IMR-90 (cell line): ENCODE data around the gene LRP5. TPM values are rescaled to one million over a fixed set of nuclear protein-coding genes. Genes with fewer than 3 reads are reported as not detected.

Experiments
- ATAC-seq: fragments of 200-7000 bp; cut with Tn5 transposase; 2 replicates; pipeline ENCODE4 v1.9.1; 2020; ENCODE audit warnings: low read depth, mild to moderate bottlenecking, moderate library complexity
- BruUV-seq: library from RNA; stranded (reverse); fragments of 400-500 nt; replicated peaks from 2 replicates; lab custom pipeline; 2021; lab: Mats Ljungman, UMichigan
- CTCF ChIA-PET: fragments of 300-600 bp; formaldehyde crosslinking; extraction: SDS; loops from one replicate; lab custom pipeline; 2021; ENCODE audit warnings: antibody characterized with exemption; lab: Yijun Ruan, JAX
- POLR2A ChIA-PET: fragments of 300-600 bp; sonication (Branson Sonifier 250); formaldehyde crosslinking; loops from one replicate; lab custom pipeline; 2022; ENCODE audit warnings: antibody characterized with exemption; ENCODE audit not compliant: unreplicated experiment; lab: Charles Lee
- DNase-seq: peaks from one replicate; pipeline ENCODE4 v3.0.0; 2013
- H2AFZ ChIP-seq: replicated peaks from 2 replicates; pipeline ENCODE3; 2013; ENCODE audit warnings: low read length, mild to moderate bottlenecking; ENCODE audit not compliant: poor library complexity
- H2AK5ac ChIP-seq: 2 replicates; pipeline ENCODE4 v1.6.1; 2013; ENCODE audit warnings: low read depth, low read length, inconsistent platforms
- H2AK9ac ChIP-seq: replicated peaks from 2 replicates; pipeline ENCODE3; 2013; ENCODE audit warnings: mild to moderate bottlenecking, low read depth, low read length, moderate library complexity; ENCODE audit not compliant: poor library complexity
- H2BK120ac ChIP-seq: 2 replicates; pipeline ENCODE4 v1.6.1; 2013; ENCODE audit warnings: low read depth, low read length, inconsistent platforms
- H2BK15ac ChIP-seq: 3 replicates; pipeline ENCODE4 v1.6.1; 2013; ENCODE audit warnings: low read depth, low read length, inconsistent platforms
- H2BK20ac ChIP-seq: 2 replicates; pipeline ENCODE4 v1.6.1; 2013; ENCODE audit warnings: low read depth, mild to moderate bottlenecking, inconsistent platforms, low read length, moderate library complexity
- H2BK5ac ChIP-seq: 2 replicates; pipeline ENCODE4 v1.6.1; 2013; ENCODE audit warnings: mild to moderate bottlenecking, low read depth, low read length, inconsistent platforms; ENCODE audit not compliant: poor library complexity, severe bottlenecking
- H3K14ac ChIP-seq: replicated peaks from 2 replicates; pipeline ENCODE4 v1.6.1; 2013; ENCODE audit warnings: low read depth, low read length, inconsistent platforms
- H3K18ac ChIP-seq: 2 replicates; pipeline ENCODE4 v1.6.1; 2013; ENCODE audit warnings: low read depth, low read length, control low read depth
- H3K23ac ChIP-seq: 2 replicates; pipeline ENCODE4 v1.6.1; 2013; ENCODE audit warnings: low read depth, low read length, inconsistent platforms
- H3K27ac ChIP-seq: 2 replicates; pipeline ENCODE4 v1.5.1; 2013; ENCODE audit warnings: mild to moderate bottlenecking, control low read depth, low read length; ENCODE audit not compliant: insufficient read depth
- H3K27me3 ChIP-seq: 2 replicates; pipeline ENCODE4 v1.6.1; 2013; ENCODE audit warnings: low read length; ENCODE audit not compliant: control insufficient read depth, insufficient read depth
- H3K36me3 ChIP-seq: 2 replicates; pipeline ENCODE4 v1.6.1; 2013; ENCODE audit warnings: low read length, mixed read lengths; ENCODE audit not compliant: control insufficient read depth, insufficient read depth
- H3K4ac ChIP-seq: 2 replicates; pipeline ENCODE4 v1.6.1; 2013; ENCODE audit warnings: low read depth, low read length, inconsistent platforms
- H3K4me1 ChIP-seq: 2 replicates; pipeline ENCODE4 v1.6.1; 2013; ENCODE audit warnings: low read length, mixed read lengths; ENCODE audit not compliant: control insufficient read depth, insufficient read depth
- H3K4me2 ChIP-seq: 2 replicates; pipeline ENCODE4 v1.6.1; 2013; ENCODE audit warnings: low read depth, mild to moderate bottlenecking, control low read depth, low read length, moderate library complexity
- H3K4me3 ChIP-seq: 2 replicates; pipeline ENCODE4 v1.5.1; 2013; ENCODE audit warnings: low read depth, mild to moderate bottlenecking, control low read depth, low read length, moderate library complexity; ENCODE audit not compliant: insufficient read depth
- H3K56ac ChIP-seq: 2 replicates; pipeline ENCODE4 v1.6.1; 2013; ENCODE audit warnings: low read length, inconsistent platforms; ENCODE audit not compliant: insufficient read depth; ENCODE audit errors: extremely low read depth
- H3K79me1 ChIP-seq, 2 experiments: 2 replicates each; pipeline ENCODE4 v1.6.1; 2013; ENCODE audit warnings: low read length in 2 of 2, inconsistent platforms in 1 of 2, low read depth in 1 of 2
- H3K9ac ChIP-seq: 2 replicates; pipeline ENCODE4 v1.6.1; 2013; ENCODE audit warnings: low read depth, low read length, control low read depth
- H3K9me1 ChIP-seq: 2 replicates; pipeline ENCODE4 v1.6.1; 2013; ENCODE audit warnings: low read length, inconsistent platforms; ENCODE audit not compliant: insufficient read depth
- H3K9me3 ChIP-seq: 2 replicates; pipeline ENCODE4 v1.6.1; 2013; ENCODE audit warnings: low read length; ENCODE audit not compliant: control insufficient read depth, insufficient read depth
- H4K20me1 ChIP-seq: 2 replicates; pipeline ENCODE4 v1.6.1; 2013; ENCODE audit warnings: low read length, inconsistent platforms; ENCODE audit not compliant: insufficient read depth
- H4K5ac ChIP-seq: 2 replicates; pipeline ENCODE4 v1.6.1; 2013; ENCODE audit warnings: mild to moderate bottlenecking, low read depth, low read length, control low read depth
- H4K8ac ChIP-seq, 2 experiments: 2 replicates each; pipeline ENCODE4 v1.6.1; 2013; ENCODE audit warnings: low read depth in 2 of 2, low read length in 2 of 2, control low read depth in 1 of 2, inconsistent platforms in 1 of 2
- H4K91ac ChIP-seq: 2 replicates; pipeline ENCODE4 v1.6.1; 2013; ENCODE audit warnings: low read depth, low read length, inconsistent platforms; ENCODE audit not compliant: insufficient read depth
- BHLHE40 ChIP-seq: fragments of 150-350 bp; IDR thresholded peaks from 2 replicates; pipeline ENCODE4 v1.6.1; 2016; ENCODE audit warnings: mild to moderate bottlenecking, low read depth, low read length
- CHD1 ChIP-seq: IDR thresholded peaks from 2 replicates; pipeline ENCODE4 v1.6.1; 2012; ENCODE audit warnings: low read depth, low read length, improper control_type of control experiment
- MAFK ChIP-seq: IDR thresholded peaks from 2 replicates; pipeline ENCODE4 v1.6.1; 2012; ENCODE audit warnings: low read depth, low read length, improper control_type of control experiment
- MAZ ChIP-seq: IDR thresholded peaks from 2 replicates; pipeline ENCODE4 v1.6.1; 2012; ENCODE audit warnings: low read depth, mild to moderate bottlenecking, low read length, improper control_type of control experiment, moderate library complexity, borderline replicate concordance
- MXI1 ChIP-seq: IDR thresholded peaks from 2 replicates; pipeline ENCODE4 v1.6.1; 2012; ENCODE audit warnings: low read depth, mild to moderate bottlenecking, low read length, moderate library complexity, borderline replicate concordance
- POLR2A ChIP-seq: IDR thresholded peaks from 2 replicates; pipeline ENCODE4 v1.6.1; 2012; ENCODE audit warnings: mild to moderate bottlenecking, low read depth, low read length
- RAD21 ChIP-seq: IDR thresholded peaks from 2 replicates; pipeline ENCODE4 v1.6.1; 2012; ENCODE audit warnings: low read length, improper control_type of control experiment
- RCOR1 ChIP-seq: IDR thresholded peaks from 2 replicates; pipeline ENCODE4 v1.6.1; 2012; ENCODE audit warnings: mild to moderate bottlenecking, low read length, improper control_type of control experiment; ENCODE audit not compliant: insufficient replicate concordance
- SMC3 ChIP-seq: fragments of 150-350 bp; IDR thresholded peaks from 2 replicates; pipeline ENCODE4 v1.6.1; 2016; ENCODE audit warnings: low read depth, mild to moderate bottlenecking, antibody characterized with exemption, low read length, moderate library complexity
- WGBS, 2 experiments: methylation state at CpG; one replicate each; pipeline versions ENCODE4 v1.1.5 to v1.1.7; 2013; ENCODE audit warnings: missing lambda C conversion rate in 2 of 2; ENCODE audit not compliant: insufficient read length in 1 of 2; ENCODE audit errors: extremely low coverage in 2 of 2; 5-methylcytosine and 5-hydroxymethylcytosine counted together
- dilution Hi-C: fragments of 300-500 bp; cut with HindIII; formaldehyde crosslinking; loops from one replicate; pipeline ENCODE4 v1.14.3; 2018; ENCODE audit warnings: low sequenced_read_pairs; ENCODE audit not compliant: unreplicated experiment
- in situ Hi-C: fragments of 300-500 bp; cut with MboI; formaldehyde crosslinking; loops from 3 replicates; pipeline ENCODE4 v1.14.3; 2019; ENCODE audit warnings: low sequenced_read_pairs, inconsistent platforms, mixed read lengths
- intact Hi-C: fragments of 100-400 bp; cut with micrococcal nuclease; formaldehyde crosslinking; loops from 2 replicates; pipeline ENCODE4 v1.10.0; 2022
- polyA plus RNA-seq, 3 experiments: library from polyadenylated mRNA; depleted of rRNA; stranded (reverse); fragments of >200 nt; gene quantifications; 2 replicates each; pipeline ENCODE4 v1.2.3, GENCODE V29; 2012; ENCODE audit warnings: low replicate concordance in 1 of 3
- total RNA-seq: library from RNA; depleted of rRNA; stranded (reverse); fragments of >200 nt; gene quantifications from 2 replicates; pipeline ENCODE4 v1.2.3, GENCODE V29; 2012
- TF ChIP-seq, protein P1 (sequence below): fragments of 150-350 bp; IDR thresholded peaks from 2 replicates; pipeline ENCODE4 v1.6.1; 2017; ENCODE audit warnings: mild to moderate bottlenecking, antibody characterized with exemption, low read length, low read depth
- TF ChIP-seq, protein P2 (sequence below): conservative IDR thresholded peaks from 2 replicates; pipeline ENCODE4 v1.5.1; 2012; ENCODE audit warnings: mild to moderate bottlenecking, low read depth, low read length, improper control_type of control experiment

The LRP5 gene
- total and polyA plus RNA-seq, 2 of the 4 experiments (the other 2 are of a cell fraction), result 10.4 to 15.0 TPM

DNA sequence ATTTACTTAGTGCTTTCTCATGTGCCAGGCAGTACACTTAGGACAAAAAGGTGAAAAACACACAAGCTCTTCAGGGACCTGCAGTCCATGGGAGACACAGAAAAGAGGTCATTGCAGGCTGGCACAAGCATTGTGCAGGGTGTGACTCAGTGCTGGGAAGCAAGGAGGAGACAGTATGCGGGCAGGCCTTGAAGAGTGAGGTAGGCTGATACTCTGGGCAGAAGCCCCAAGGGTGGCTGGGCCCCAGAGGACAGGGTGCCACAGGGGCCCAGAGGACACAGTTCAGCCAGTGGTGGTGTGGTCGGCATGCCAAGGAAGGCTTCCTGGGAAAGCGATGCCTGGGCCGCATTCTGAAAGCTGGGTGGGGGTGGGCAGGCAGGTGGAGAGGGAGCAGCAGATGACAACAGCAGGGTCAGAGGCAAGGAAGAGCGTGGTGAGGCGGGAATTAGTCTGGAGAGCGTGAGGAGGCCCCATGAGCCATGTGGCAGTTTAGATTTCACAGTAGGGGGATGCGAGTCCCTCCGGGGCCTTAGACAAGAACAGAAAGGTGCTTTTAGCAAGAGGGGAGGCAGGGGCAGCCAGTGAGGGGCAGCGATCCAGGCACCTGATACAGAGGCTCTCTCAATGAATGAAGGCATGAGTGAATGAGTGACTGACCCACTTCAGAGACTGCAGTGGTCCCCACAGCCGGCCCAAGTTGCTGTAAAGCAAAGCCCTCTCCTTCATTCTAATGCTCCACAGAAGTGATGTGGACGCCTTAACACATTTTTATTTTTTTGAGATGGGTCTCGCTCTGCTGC lies 47.5 kb upstream of the LRP5 start:
- Histone ChIP-seq H4K91ac (no peak overlapping the region), H3K23ac (no peak overlapping the region), H4K8ac (no peak overlapping the region), H2AK5ac (no peak overlapping the region), H3K9ac (no peak overlapping the region), H3K9me3 (no peaks in the 10 kb centered on the region), H3K27ac (no peak overlapping the region), H3K4ac (no peak overlapping the region), H3K27me3 (no peaks in the 10 kb centered on the region), H2AK9ac (no peak overlapping the region), H2BK15ac (no peak overlapping the region), H3K18ac (no peak overlapping the region), H3K56ac (no peak overlapping the region), H3K36me3 (peaks cover 68% of the 10 kb centered on the region), H3K4me3 (no peak overlapping the region), H4K20me1 (peaks cover 70% of the 10 kb centered on the region), H2AFZ (no peak overlapping the region), H3K4me1 (peaks cover 4% of the 10 kb centered on the region), H2BK20ac (no peak overlapping the region), H3K4me2 (no peak overlapping the region), H3K79me1 (peaks cover 26 to 68% of the 10 kb centered on the region in 2 experiments), H3K14ac (no peak overlapping the region), H4K5ac (no peak overlapping the region), H3K9me1 (peaks cover 34% of the 10 kb centered on the region), H2BK5ac (no peak overlapping the region), H2BK120ac (no peak overlapping the region)
- DNase-seq (no peak), ATAC-seq (no peak)
- dilution Hi-C loops (no loop called here), intact Hi-C loops (no loop called here), in situ Hi-C loops (loop anchor here (5.0 kb wide), 2 partner anchors 117 to 187 kb away; no protein-coding TSS in a partner anchor)
- POLR2A ChIA-PET, result no interaction called here
- WGBS, 2 experiments, result 83% methylated on average over 7 of the region's 13 CpGs; no CpG with 5 or more reads in 1 of the 2 experiments
- no TSS peak for BruUV-seq
- CTCF ChIA-PET, result no interaction called here
- TF ChIP-seq MAFK (no peak), SMC3 (no peak), POLR2A (no peak), RCOR1 (no peak), BHLHE40 (no peak), RAD21 (no peak), CHD1 (no peak), MXI1 (no peak), MAZ (no peak)
- TF ChIP-seq, protein P1, sequence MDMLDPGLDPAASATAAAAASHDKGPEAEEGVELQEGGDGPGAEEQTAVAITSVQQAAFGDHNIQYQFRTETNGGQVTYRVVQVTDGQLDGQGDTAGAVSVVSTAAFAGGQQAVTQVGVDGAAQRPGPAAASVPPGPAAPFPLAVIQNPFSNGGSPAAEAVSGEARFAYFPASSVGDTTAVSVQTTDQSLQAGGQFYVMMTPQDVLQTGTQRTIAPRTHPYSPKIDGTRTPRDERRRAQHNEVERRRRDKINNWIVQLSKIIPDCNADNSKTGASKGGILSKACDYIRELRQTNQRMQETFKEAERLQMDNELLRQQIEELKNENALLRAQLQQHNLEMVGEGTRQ, result no peak
- TF ChIP-seq, protein P2, sequence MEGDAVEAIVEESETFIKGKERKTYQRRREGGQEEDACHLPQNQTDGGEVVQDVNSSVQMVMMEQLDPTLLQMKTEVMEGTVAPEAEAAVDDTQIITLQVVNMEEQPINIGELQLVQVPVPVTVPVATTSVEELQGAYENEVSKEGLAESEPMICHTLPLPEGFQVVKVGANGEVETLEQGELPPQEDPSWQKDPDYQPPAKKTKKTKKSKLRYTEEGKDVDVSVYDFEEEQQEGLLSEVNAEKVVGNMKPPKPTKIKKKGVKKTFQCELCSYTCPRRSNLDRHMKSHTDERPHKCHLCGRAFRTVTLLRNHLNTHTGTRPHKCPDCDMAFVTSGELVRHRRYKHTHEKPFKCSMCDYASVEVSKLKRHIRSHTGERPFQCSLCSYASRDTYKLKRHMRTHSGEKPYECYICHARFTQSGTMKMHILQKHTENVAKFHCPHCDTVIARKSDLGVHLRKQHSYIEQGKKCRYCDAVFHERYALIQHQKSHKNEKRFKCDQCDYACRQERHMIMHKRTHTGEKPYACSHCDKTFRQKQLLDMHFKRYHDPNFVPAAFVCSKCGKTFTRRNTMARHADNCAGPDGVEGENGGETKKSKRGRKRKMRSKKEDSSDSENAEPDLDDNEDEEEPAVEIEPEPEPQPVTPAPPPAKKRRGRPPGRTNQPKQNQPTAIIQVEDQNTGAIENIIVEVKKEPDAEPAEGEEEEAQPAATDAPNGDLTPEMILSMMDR, result no peak
